Central memory CD8-positive, alpha-beta T cell (primary cell): Measurements from ENCODE around the gene GTF2H4.
"Not testable (repeated sequence)": the region's sequence is repeated elsewhere in the genome, so short reads cannot be mapped to it uniquely, and the experiment has no call there.

ENCODE experiments used
- ATAC-seq: fragments of 150-1000 bp; cut with Tn5 transposase; replicated peaks from 2 replicates; pipeline ENCODE4 v1.10.0; 2022; ENCODE audit warnings: mild to moderate bottlenecking, moderate FRiP score, moderate number of reproducible peaks; ENCODE audit not compliant: poor library complexity, severe bottlenecking; ENCODE audit errors: extremely low read depth
- DNase-seq, 2 donors: peaks; one replicate each; pipeline ENCODE4 v3.0.0; 2021; ENCODE audit warnings: low spot score in 2 of 2
- H3K27ac Mint-ChIP-seq: one replicate; pipeline ENCODE4 v1.8.0; 2022; ENCODE audit warnings: low read depth, mild to moderate bottlenecking, moderate library complexity, mixed read lengths
- H3K27me3 Mint-ChIP-seq: one replicate; pipeline ENCODE4 v1.8.0; 2022; ENCODE audit warnings: mixed read lengths
- H3K36me3 Mint-ChIP-seq: one replicate; pipeline ENCODE4 v1.8.0; 2022; ENCODE audit warnings: mild to moderate bottlenecking, moderate library complexity, mixed read lengths; ENCODE audit not compliant: insufficient read depth
- H3K4me1 Mint-ChIP-seq: one replicate; pipeline ENCODE4 v1.8.0; 2022; ENCODE audit warnings: mixed read lengths
- H3K4me3 Mint-ChIP-seq: one replicate; pipeline ENCODE4 v1.8.0; 2022; ENCODE audit warnings: mild to moderate bottlenecking, moderate library complexity, mixed read lengths
- H3K9me3 Mint-ChIP-seq: one replicate; pipeline ENCODE4 v1.8.0; 2022; ENCODE audit warnings: mixed read lengths

GTF2H4 gene

GRCh38 chr6:30926644-30927043 is 18.6 kb downstream of the GTF2H4 start:
- DNase-seq (no peak), ATAC-seq (no peak)
- H3K27ac Mint-ChIP-seq = peak overlapping the region; percentile 3
- no peaks in the 10 kb centered on the region for H3K27me3 Mint-ChIP-seq
- peaks cover 19% of the 10 kb centered on the region for H3K36me3 Mint-ChIP-seq
- H3K9me3 Mint-ChIP-seq = peaks cover 6% of the 10 kb centered on the region
- H3K4me1 Mint-ChIP-seq = no peaks in the 10 kb centered on the region
- no peak overlapping the region for H3K4me3 Mint-ChIP-seq

GRCh38 chr6:30927080-30927479 is 19.1 kb downstream of the GTF2H4 start:
- peak overlapping the region; percentile 3 for H3K27ac Mint-ChIP-seq
- DNase-seq, H3K27me3 Mint-ChIP-seq, H3K4me3 Mint-ChIP-seq, H3K9me3 Mint-ChIP-seq, H3K4me1 Mint-ChIP-seq, ATAC-seq: not testable (repeated sequence)
- H3K36me3 Mint-ChIP-seq = peaks cover 18% of the 10 kb centered on the region

- Mint-ChIP-seq H3K4me1 (no peaks in the 10 kb centered on the region), H3K36me3 (peaks cover 13% of the 10 kb centered on the region), H3K9me3 (peaks cover 6% of the 10 kb centered on the region), H3K27me3 (no peaks in the 10 kb centered on the region), H3K4me3 (no peak overlapping the region), H3K27ac (no peak overlapping the region)
- no peak for ATAC-seq
- DNase-seq = no peak
These were observed 20.7 kb downstream of the GTF2H4 start for GRCh38 chr6:30928677-30929076.

- H3K27ac Mint-ChIP-seq = no peak overlapping the region
- peaks cover 7% of the 10 kb centered on the region for H3K4me1 Mint-ChIP-seq
- peaks cover 6% of the 10 kb centered on the region for H3K9me3 Mint-ChIP-seq
- peaks cover 9% of the 10 kb centered on the region for H3K27me3 Mint-ChIP-seq
- ATAC-seq = no peak
- no peak overlapping the region for H3K4me3 Mint-ChIP-seq
- peaks cover 6% of the 10 kb centered on the region for H3K36me3 Mint-ChIP-seq
- DNase-seq = no peak
These were observed 22.5 kb downstream of the GTF2H4 start for GRCh38 chr6:30930506-30930905.

GRCh38 chr6:30931272-30931671 is 23.3 kb downstream of the GTF2H4 start:
- DNase-seq (no peak), ATAC-seq (no peak)
- peaks cover 7% of the 10 kb centered on the region for H3K4me1 Mint-ChIP-seq
- peaks cover 4% of the 10 kb centered on the region for H3K36me3 Mint-ChIP-seq
- H3K27ac Mint-ChIP-seq = no peak overlapping the region
- peaks cover 12% of the 10 kb centered on the region for H3K27me3 Mint-ChIP-seq
- no peak overlapping the region for H3K4me3 Mint-ChIP-seq
- peaks cover 6% of the 10 kb centered on the region for H3K9me3 Mint-ChIP-seq

- H3K4me3 Mint-ChIP-seq = no peak within 1 kb of the TSS
- H3K36me3 Mint-ChIP-seq = peaks cover 3% of the 10 kb centered on the region
- peak within 1 kb of the TSS; percentile 24 for H3K27ac Mint-ChIP-seq
- H3K9me3 Mint-ChIP-seq = peaks cover 6% of the 10 kb centered on the region
- peaks cover 20% of the 10 kb centered on the region for H3K27me3 Mint-ChIP-seq
- H3K4me1 Mint-ChIP-seq = peaks cover 7% of the 10 kb centered on the region
- ATAC-seq = no peak
- no peak for DNase-seq
These were observed 24.1 kb downstream of the GTF2H4 start, which contains the start of gene SFTA2 for GRCh38 chr6:30931969-30932645. Gene SFTA2, minus strand, starts transcription at chr6:30932170. Its CDS starts 74 bp downstream, at chr6:30932096.

- H3K27ac Mint-ChIP-seq = peak overlapping the region; percentile 24
- peaks cover 23% of the 10 kb centered on the region for H3K27me3 Mint-ChIP-seq
- H3K4me1 Mint-ChIP-seq = peaks cover 7% of the 10 kb centered on the region
- no peak for DNase-seq
- peaks cover 5% of the 10 kb centered on the region for H3K9me3 Mint-ChIP-seq
- no peaks in the 10 kb centered on the region for H3K36me3 Mint-ChIP-seq
- H3K4me3 Mint-ChIP-seq = no peak overlapping the region
- no peak for ATAC-seq
These were observed 24.8 kb downstream of the GTF2H4 start for GRCh38 chr6:30932665-30933365.

- H3K27ac Mint-ChIP-seq = no peak overlapping the region
- H3K4me3 Mint-ChIP-seq = no peak overlapping the region
- H3K36me3 Mint-ChIP-seq = no peaks in the 10 kb centered on the region
- H3K9me3 Mint-ChIP-seq = no peaks in the 10 kb centered on the region
- H3K27me3 Mint-ChIP-seq = peaks cover 41% of the 10 kb centered on the region
- ATAC-seq = no peak
- DNase-seq = no peak
- peaks cover 7% of the 10 kb centered on the region for H3K4me1 Mint-ChIP-seq
These were observed 27.0 kb downstream of the GTF2H4 start for GRCh38 chr6:30935018-30935417.

- no peak for DNase-seq
- Mint-ChIP-seq H3K9me3 (no peaks in the 10 kb centered on the region), H3K4me1 (peaks cover 7% of the 10 kb centered on the region), H3K4me3 (no peak overlapping the region), H3K27ac (no peak overlapping the region), H3K27me3 (peaks cover 63% of the 10 kb centered on the region), H3K36me3 (no peaks in the 10 kb centered on the region)
- ATAC-seq = no peak
These were observed 29.3 kb downstream of the GTF2H4 start for GRCh38 chr6:30937265-30937664.

GRCh38 chr6:30938730-30939129 is 30.7 kb downstream of the GTF2H4 start:
- ATAC-seq = no peak
- no peak overlapping the region for H3K4me3 Mint-ChIP-seq
- peaks cover 78% of the 10 kb centered on the region for H3K27me3 Mint-ChIP-seq

GRCh38 chr6:30939473-30939872 is 31.5 kb downstream of the GTF2H4 start:
- ATAC-seq (no peak), DNase-seq (no peak)
- Mint-ChIP-seq H3K27ac (no peak overlapping the region), H3K4me1 (peaks cover 7% of the 10 kb centered on the region), H3K4me3 (no peak overlapping the region), H3K9me3 (no peaks in the 10 kb centered on the region), H3K27me3 (peaks cover 85% of the 10 kb centered on the region), H3K36me3 (no peaks in the 10 kb centered on the region)

More at GRCh38 chr6:30938730-30939129, 30.7 kb downstream of the GTF2H4 start:
- H3K4me1 Mint-ChIP-seq = peaks cover 7% of the 10 kb centered on the region
- no peaks in the 10 kb centered on the region for H3K36me3 Mint-ChIP-seq
- DNase-seq = no peak
- H3K9me3 Mint-ChIP-seq = no peaks in the 10 kb centered on the region
- no peak overlapping the region for H3K27ac Mint-ChIP-seq

GRCh38 chr6:30940361-30940986 is 32.5 kb downstream of the GTF2H4 start, which contains the start of gene MUCL3:
Gene MUCL3, plus strand, starts transcription at chr6:30940973. Its CDS starts 27 bp downstream, at chr6:30941000.
- Mint-ChIP-seq H3K9me3 (no peaks in the 10 kb centered on the region), H3K27me3 (peaks cover 86% of the 10 kb centered on the region), H3K4me3 (no peak within 1 kb of the TSS), H3K27ac (no peak within 1 kb of the TSS), H3K4me1 (peaks cover under 1% of the 10 kb centered on the region), H3K36me3 (no peaks in the 10 kb centered on the region)
- ATAC-seq = no peak
- DNase-seq = no peak
